Transverse colon (tissue), 4 donors: ENCODE results near the gene KCNK15. TPM values are rescaled to one million over a fixed set of nuclear protein-coding genes. Genes with fewer than 3 reads are reported as not detected.

Experiments
- DNase-seq: peaks from one replicate; pipeline ENCODE4 v3.0.0-alpha.2; 2019
- H3K27ac ChIP-seq, 4 donors: fragments of 200-600 bp; sonication (generic); 2 replicates each; pipeline ENCODE4 v1.5.1; 2016 to 2018; ENCODE audit warnings: inconsistent platforms in 4 of 4
- H3K27me3 ChIP-seq: fragments of 200-600 bp; sonication (generic); 2 replicates; pipeline ENCODE4 v1.5.1; 2017; ENCODE audit warnings: inconsistent platforms
- H3K36me3 ChIP-seq, 4 donors: fragments of 200-600 bp; sonication (generic); 2 replicates each; pipeline ENCODE4 v1.5.1; 2017 to 2019; ENCODE audit warnings: inconsistent platforms in 4 of 4
- H3K4me1 ChIP-seq, 4 donors: fragments of 200-600 bp; sonication (generic); 2 replicates each; pipeline ENCODE4 v1.5.1; 2017 to 2020; ENCODE audit warnings: inconsistent platforms in 4 of 4
- H3K4me3 ChIP-seq, 4 donors: fragments of 200-600 bp; sonication (generic); 1 replicate in 1 of 4; 2 replicates in 3 of 4; pipeline versions ENCODE4 v1.5.1 to v1.6.1; 2017 to 2019; ENCODE audit warnings: inconsistent platforms in 4 of 4
- H3K9me3 ChIP-seq, 2 donors: fragments of 200-600 bp; sonication (generic); 2 replicates each; pipeline ENCODE4 v1.5.1; 2017 to 2019; ENCODE audit warnings: inconsistent platforms in 2 of 2
- EP300 ChIP-seq: sonication (generic); formaldehyde crosslinking; IDR thresholded peaks from one replicate; pipeline ENCODE4 v1.6.1; 2017; ENCODE audit warnings: antibody characterized with exemption, low read depth
- POLR2A ChIP-seq: fragments of 450-650 bp; IDR thresholded peaks from one replicate; pipeline ENCODE4 v1.6.1; 2016; ENCODE audit warnings: antibody characterized with exemption, mild to moderate bottlenecking, moderate library complexity
- POLR2AphosphoS5 ChIP-seq, 3 donors: sonication (generic); formaldehyde crosslinking; IDR thresholded peaks; one replicate each; pipeline ENCODE4 v1.6.1; 2016; ENCODE audit warnings: antibody characterized with exemption in 3 of 3
- WGBS, 2 donors: methylation state at CpG; one replicate each; pipeline ENCODE4 v1.1.5; 2018; ENCODE audit warnings: low coverage in 1 of 2; 5-methylcytosine and 5-hydroxymethylcytosine counted together
- in situ Hi-C, 4 donors: fragments of 200-750 bp; cut with MboI; loops; one replicate each; pipeline versions ENCODE4 v1.15.0 to v1.15.1; 2017; ENCODE audit warnings: low sequenced_read_pairs in 3 of 4, low pct_ligation_motif_present in 1 of 4, low pct_unique_long_range_greater_than_20kb in 1 of 4
- intact Hi-C: fragments of 100-400 bp; cut with DNase I; formaldehyde crosslinking; loops from one replicate; pipeline ENCODE4 v1.15.1; 2023; ENCODE audit warnings: low total_unique reads
- total RNA-seq, 4 donors: library from RNA; depleted of rRNA; stranded (reverse); fragments of >200 nt; gene quantifications; one replicate each; pipeline ENCODE4 v1.1.0, GENCODE V29; 2016
- TF ChIP-seq, protein P1 (sequence below), 5 experiments: fragments of 200-600 bp in 3 of 5; fragments of 450-650 bp in 2 of 5; sonication (generic) in 3 of 5; IDR thresholded peaks; 1 replicate in 2 of 5; 2 replicates in 3 of 5; pipeline ENCODE4 v1.5.1; 2016 to 2017; ENCODE audit warnings: antibody characterized with exemption in 5 of 5, inconsistent platforms in 3 of 5, mild to moderate bottlenecking in 2 of 5, moderate library complexity in 1 of 5

Gene KCNK15
- total RNA-seq, 4 donors from 2014 or later: 0.27 to 1.3 TPM; not detected in 2

DNA sequence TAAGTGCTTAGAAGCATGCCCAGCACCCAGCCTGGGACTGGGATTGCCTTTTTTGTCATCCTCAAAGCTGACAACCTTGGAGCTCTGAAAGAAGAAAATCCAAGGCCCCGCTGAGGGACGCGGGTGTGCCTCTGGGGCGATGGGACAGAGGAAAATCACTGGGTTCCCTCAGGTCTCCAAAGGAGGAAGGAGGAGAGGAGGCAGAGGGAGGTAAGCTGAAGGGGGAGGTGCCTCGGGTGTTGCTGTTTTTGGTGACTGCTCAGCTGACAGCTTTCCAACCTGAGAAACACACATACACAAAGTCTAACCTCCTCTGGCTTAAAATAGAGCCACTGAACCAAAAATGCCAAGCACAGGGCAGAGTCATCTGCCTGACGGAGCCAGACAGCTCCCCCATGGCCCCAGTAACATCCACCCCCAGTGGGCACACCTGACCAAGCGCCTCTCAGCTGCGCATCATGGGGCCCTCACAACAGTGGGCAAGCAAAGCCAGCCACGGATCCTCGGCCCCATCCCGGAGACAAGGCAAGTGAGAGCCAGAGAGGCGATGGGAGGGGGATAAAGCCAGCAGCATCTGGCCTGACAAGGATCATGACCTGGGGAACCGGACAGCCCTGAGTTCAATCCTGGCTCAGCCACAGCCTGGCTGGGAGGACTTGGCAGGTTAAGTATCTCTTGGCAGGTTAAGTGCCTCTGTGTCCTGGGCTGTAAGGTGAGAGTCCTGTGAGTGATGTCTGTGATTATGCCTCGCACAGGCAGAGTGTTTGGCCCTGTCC, 3.2 kb upstream of the KCNK15 start:
- in situ Hi-C loops: loop anchor here in 3 of 4 donors (10.0 kb wide), 2 partner anchors 122 to 132 kb away; no protein-coding TSS in a partner anchor
- H3K27ac ChIP-seq: no peak overlapping the region
- 60 to 85% methylated on average over 1 to 14 of the region's 14 CpGs for WGBS, 2 donors

GRCh38 chr20:44743080-44743701, 2.5 kb upstream of the KCNK15 start:
- Histone ChIP-seq H3K4me3 (no peak overlapping the region), H3K4me1 (peaks cover 5 to 16% (median 10%) of the 10 kb centered on the region in 4 donors), H3K9me3 (no peaks in the 10 kb centered on the region), H3K27ac (no peak overlapping the region), H3K36me3 (no peaks in the 10 kb centered on the region), H3K27me3 (peaks cover 39% of the 10 kb centered on the region)
- intact Hi-C loops: no loop called here
- TF ChIP-seq POLR2A: no peak
- no peak for DNase-seq
- 61 to 63% methylated on average over 2 to 7 of the region's 7 CpGs for WGBS, 2 donors
- in situ Hi-C loops: loop anchor here in 3 of 4 donors (10.0 kb wide), 2 partner anchors 122 to 132 kb away; no protein-coding TSS in a partner anchor

More for the DNA sequence above, 3.2 kb upstream of the KCNK15 start:
- intact Hi-C loops: no loop called here
- peaks cover 39% of the 10 kb centered on the region for H3K27me3 ChIP-seq
- no peak for DNase-seq
- TF ChIP-seq POLR2A: no peak
- TF ChIP-seq, protein P1, sequence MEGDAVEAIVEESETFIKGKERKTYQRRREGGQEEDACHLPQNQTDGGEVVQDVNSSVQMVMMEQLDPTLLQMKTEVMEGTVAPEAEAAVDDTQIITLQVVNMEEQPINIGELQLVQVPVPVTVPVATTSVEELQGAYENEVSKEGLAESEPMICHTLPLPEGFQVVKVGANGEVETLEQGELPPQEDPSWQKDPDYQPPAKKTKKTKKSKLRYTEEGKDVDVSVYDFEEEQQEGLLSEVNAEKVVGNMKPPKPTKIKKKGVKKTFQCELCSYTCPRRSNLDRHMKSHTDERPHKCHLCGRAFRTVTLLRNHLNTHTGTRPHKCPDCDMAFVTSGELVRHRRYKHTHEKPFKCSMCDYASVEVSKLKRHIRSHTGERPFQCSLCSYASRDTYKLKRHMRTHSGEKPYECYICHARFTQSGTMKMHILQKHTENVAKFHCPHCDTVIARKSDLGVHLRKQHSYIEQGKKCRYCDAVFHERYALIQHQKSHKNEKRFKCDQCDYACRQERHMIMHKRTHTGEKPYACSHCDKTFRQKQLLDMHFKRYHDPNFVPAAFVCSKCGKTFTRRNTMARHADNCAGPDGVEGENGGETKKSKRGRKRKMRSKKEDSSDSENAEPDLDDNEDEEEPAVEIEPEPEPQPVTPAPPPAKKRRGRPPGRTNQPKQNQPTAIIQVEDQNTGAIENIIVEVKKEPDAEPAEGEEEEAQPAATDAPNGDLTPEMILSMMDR (IDR thresholded peaks at IDR 0.05): no peak
- TF ChIP-seq POLR2AphosphoS5 (IDR thresholded peaks at IDR 0.05): no peak
- TF ChIP-seq EP300: no peak
- H3K4me1 ChIP-seq: peaks cover 5 to 16% (median 10%) of the 10 kb centered on the region in 4 donors
- no peaks in the 10 kb centered on the region for H3K36me3 ChIP-seq
- H3K9me3 ChIP-seq: no peaks in the 10 kb centered on the region
- no peak overlapping the region for H3K4me3 ChIP-seq

GRCh38 chr20:44743916-44744655, 1.6 kb upstream of the KCNK15 start:
- in situ Hi-C loops: loop anchor here in 3 of 4 donors (10.0 kb wide), 2 partner anchors 121 to 131 kb away; no protein-coding TSS in a partner anchor
- intact Hi-C loops: no loop called here
- Histone ChIP-seq H3K27ac (no peak overlapping the region), H3K36me3 (no peaks in the 10 kb centered on the region), H3K4me3 (no peak overlapping the region), H3K9me3 (no peaks in the 10 kb centered on the region), H3K4me1 (peaks cover 5 to 16% (median 10%) of the 10 kb centered on the region in 4 donors), H3K27me3 (peaks cover 39% of the 10 kb centered on the region)
- WGBS, 2 donors: 95 to 98% methylated on average over 3 to 12 of the region's 12 CpGs
- no peak for DNase-seq
- TF ChIP-seq, protein P1 (IDR thresholded peaks at IDR 0.05): no peak
- no peak for TF ChIP-seq EP300
- TF ChIP-seq POLR2AphosphoS5 (IDR thresholded peaks at IDR 0.05): no peak
- TF ChIP-seq POLR2A: no peak

GRCh38 chr20:44745122-44745597, 505 bp upstream of the KCNK15 start:
- intact Hi-C loops (loop anchor here (5.0 kb wide), 1 partner anchor 122 kb away; no protein-coding TSS in a partner anchor), in situ Hi-C loops (loop anchor here in 3 of 4 donors (10.0 kb wide), 2 partner anchors 120 to 130 kb away; no protein-coding TSS in a partner anchor)
- no peaks in the 10 kb centered on the region for H3K9me3 ChIP-seq
- H3K36me3 ChIP-seq: no peaks in the 10 kb centered on the region
- no peak for DNase-seq
- H3K4me1 ChIP-seq: peaks cover 5 to 18% (median 10%) of the 10 kb centered on the region in 4 donors
- WGBS, 2 donors: 31% methylated on average over 5 of the region's 5 CpGs; no CpG with 5 or more reads in 1 of the 2 donors
- H3K27me3 ChIP-seq: peaks cover 50% of the 10 kb centered on the region
- H3K4me3 ChIP-seq: peak overlapping the region in 3 of 4 donors; percentile 34 to 72 (median 45)
- H3K27ac ChIP-seq: no peak overlapping the region
- TF ChIP-seq POLR2A (no peak), EP300 (no peak), POLR2AphosphoS5 (IDR thresholded peaks at IDR 0.05) (no peak)
- TF ChIP-seq, protein P1 (IDR thresholded peaks at IDR 0.05): no peak
